ENCODE data around the gene KCNMA1. TPM values are rescaled to one million over a fixed set of nuclear protein-coding genes. Genes with fewer than 3 reads are reported as not detected.
A peak's percentile ranks its signal among the peaks of the same experiment; 100 is the strongest.

Gene KCNMA1
- polyA plus RNA-seq, 1 of the 3 experiments (the other 2 are of a cell fraction), result 107 TPM

- POLR2A ChIA-PET, result no interaction called here
- Histone ChIP-seq H3K9ac (peak overlapping the region; percentile 67), H2AFZ (ENCODE audit: low read depth) (peak overlapping the region; percentile 35; the same call in 1 of the 2 replicates), H3K79me2 (ENCODE audit: insufficient read depth) (peaks cover 5% of the 10 kb centered on the region; the same call in 1 of the 2 replicates), H3K9me3 (no peaks in the 10 kb centered on the region), H3K4me3 (ENCODE audit: low read depth in 2 of 2, low read length in 1 of 2) (no peak overlapping the region; a peak in 1 of 4 replicates), H3K36me3 (replicated peaks in 1 of 2; ENCODE audit: control insufficient read depth in 1 of 2, insufficient read depth in 2 of 2, low read length in 1 of 2) (peaks cover 0 to 3% of the 10 kb centered on the region in 2 experiments), H3K27me3 (ENCODE audit: insufficient read depth) (no peaks in the 10 kb centered on the region), H4K20me1 (ENCODE audit: insufficient read depth) (no peaks in the 10 kb centered on the region), H3K4me1 (ENCODE audit: control insufficient read depth in 1 of 2, insufficient read depth in 2 of 2, low read depth in 1 of 2, low read length in 1 of 2) (peaks cover 4 to 23% of the 10 kb centered on the region in 2 experiments), H3F3A (replicated peaks; ENCODE audit: insufficient read depth) (peaks cover 34% of the 10 kb centered on the region), H3K27ac (ENCODE audit: low read depth in 2 of 2, low read length in 1 of 2) (peak overlapping the region; percentile 73 to 97; a peak in 3 of 4 replicates), H3K4me2 (peak overlapping the region; percentile 75; the same call in 1 of the 2 replicates), H3K9me2 (no peaks in the 10 kb centered on the region)
- no peak for DNase-seq
- 43% methylated on average over 4 of the region's 4 CpGs for WGBS (ENCODE audit: low lambda C conversion rate)
- CTCF ChIA-PET, result interaction anchor here (1.6 kb wide), 1 partner anchor 283 kb away, joined by 3 read pairs; no protein-coding TSS in a partner anchor
- no peak for TF ChIP-seq FOXJ3 (CRISPR knock-in tag; IDR thresholded peaks at IDR 0.05)
- TF ChIP-seq IRF3 (IDR thresholded peaks at IDR 0.05; ENCODE audit: low read depth, low read length), result no peak
- TF ChIP-seq USF2 (IDR thresholded peaks at IDR 0.05; ENCODE audit: borderline replicate concordance, low read depth, low read length), result no peak
- TF ChIP-seq MAX (IDR thresholded peaks at IDR 0.05; ENCODE audit: low read depth), result no peak
- no peak for TF ChIP-seq SMC3 (IDR thresholded peaks at IDR 0.05; ENCODE audit: low read depth, low read length)
- peak; percentile 72 for TF ChIP-seq JUND (IDR thresholded peaks at IDR 0.05)
- TF ChIP-seq TAF1 (IDR thresholded peaks at IDR 0.05; ENCODE audit: borderline replicate concordance, low read depth, low read length), result no peak
- TF ChIP-seq RXRA (IDR thresholded peaks at IDR 0.05; ENCODE audit: borderline replicate concordance, low read depth), result no peak
- TF ChIP-seq TCF12 (IDR thresholded peaks at IDR 0.05), result peak; percentile 72
- TF ChIP-seq MXI1 (IDR thresholded peaks at IDR 0.05; ENCODE audit: low read depth, low read length), result no peak
- TF ChIP-seq PBX3 (IDR thresholded peaks at IDR 0.05), result peak; percentile 65
- no peak for TF ChIP-seq RAD21 (IDR thresholded peaks at IDR 0.05; ENCODE audit: low read length)
- 0 out of 4 replicates have a peak, but pooled peaks of 1 of the 2 experiments have one; percentile 43 for TF ChIP-seq EP300 (IDR thresholded peaks at IDR 0.05; ENCODE audit: borderline replicate concordance in 1 of 2, low read depth in 1 of 2, low read length in 1 of 2)
- TF ChIP-seq REST (IDR thresholded peaks at IDR 0.05; ENCODE audit: low read depth, low read length), result no peak
- peak; percentile 35; the same call in 1 of the 2 replicates for TF ChIP-seq YY1 (IDR thresholded peaks at IDR 0.05; ENCODE audit: low read depth)
- TF ChIP-seq FOXM1 (IDR thresholded peaks at IDR 0.05; ENCODE audit: low read depth), result no peak
- no peak for TF ChIP-seq CTCF (IDR thresholded peaks at IDR 0.05)
- TF ChIP-seq USF1 (IDR thresholded peaks at IDR 0.05; ENCODE audit: borderline replicate concordance, low read depth), result no peak
- TF ChIP-seq CHD2 (IDR thresholded peaks at IDR 0.05; ENCODE audit: low read length, partially characterized antibody), result no peak
- no peak for TF ChIP-seq NFIC (IDR thresholded peaks at IDR 0.05; ENCODE audit: borderline replicate concordance)
- no peak for TF ChIP-seq NRF1 (IDR thresholded peaks at IDR 0.05; ENCODE audit: low read depth, low read length)
- no peak for TF ChIP-seq MEF2A (IDR thresholded peaks at IDR 0.05; ENCODE audit: borderline replicate concordance, low read depth)
- peak; percentile 20; the same call in 1 of the 2 replicates for TF ChIP-seq POLR2AphosphoS5 (IDR thresholded peaks at IDR 0.05; ENCODE audit: low read depth, low read length)
- no peak for TF ChIP-seq GABPA (IDR thresholded peaks at IDR 0.05; ENCODE audit: low read depth)
Observed at GRCh38 chr10:77357611-77358310, 279.8 kb downstream of the KCNMA1 start.

All from SK-N-SH (cell line).